CD4-positive, alpha-beta T cell treated with Interleukin-2 at 100 ng/mL for 4 hours (primary cell): Measurements from ENCODE around the gene ENPP6.
"Not testable (repeated sequence)": the region's sequence is repeated elsewhere in the genome, so short reads cannot be mapped to it uniquely, and the experiment has no call there.

ENCODE experiments used
- DNase-seq: peaks from one replicate; pipeline ENCODE4 v3.0.0-alpha.2; 2020; ENCODE audit warnings: low spot score

Gene ENPP6

GRCh38 chr4:184059099-184059498 is 158.6 kb downstream of the ENPP6 start:
- DNase-seq = no peak

- no peak for DNase-seq
These were observed 159.6 kb downstream of the ENPP6 start for GRCh38 chr4:184058026-184058425.

- no peak for DNase-seq
These were observed 160.8 kb downstream of the ENPP6 start for GRCh38 chr4:184056877-184057276.

GRCh38 chr4:184053434-184053833 is 164.2 kb downstream of the ENPP6 start:
- DNase-seq = no peak

- no peak for DNase-seq
These were observed 165.1 kb downstream of the ENPP6 start for GRCh38 chr4:184052616-184053015.

GRCh38 chr4:184051262-184051661 is 166.4 kb downstream of the ENPP6 start:
- DNase-seq = not testable (repeated sequence)

- DNase-seq = no peak
These were observed 171.5 kb downstream of the ENPP6 start for GRCh38 chr4:184046148-184046547.

GRCh38 chr4:184041156-184041555 is 176.5 kb downstream of the ENPP6 start:
- DNase-seq = no peak

- no peak for DNase-seq
These were observed 177.7 kb downstream of the ENPP6 start for GRCh38 chr4:184039963-184040383.
